Forelimb muscle (tissue), 1 donor: Measurements from ENCODE around the gene STXBP4. TPM values are rescaled to one million over a fixed set of nuclear protein-coding genes. Genes with fewer than 3 reads are reported as not detected.

Source experiments
- polyA plus RNA-seq: library from polyadenylated mRNA; unstranded; fragments of 120-200 nt; gene quantifications from one replicate; pipeline ENCODE4 v1.2.1, GENCODE V29; 2013; ENCODE audit not compliant: insufficient read length

STXBP4 gene
- polyA plus RNA-seq, 1 donor: 3.5 TPM

Other genes starting within 250 kb of the STXBP4 start
- 5.7 TPM for gene TOM1L1, start 67.9 kb upstream of the STXBP4 start, polyA plus RNA-seq
- 39.1 TPM for gene COX11, start 111 bp upstream of the STXBP4 start, polyA plus RNA-seq